GM21723 (cell line): ENCODE measurements around the gene CIART.
"Not testable (repeated sequence)": the region's sequence is repeated elsewhere in the genome, so short reads cannot be mapped to it uniquely, and the experiment has no call there.

ENCODE experiments used
- ATAC-seq: cut with Tn5 transposase; IDR thresholded peaks from one replicate; pipeline ENCODE4 v1.9.1; 2021; ENCODE audit warnings: mild to moderate bottlenecking, moderate library complexity; ENCODE audit not compliant: unreplicated experiment

Gene CIART

GRCh38 chr1:150281758-150282557, at the start of gene CIART:
Gene CIART (plus strand): TSS chr1:150282554. CDS start chr1:150283268, 714 bp downstream.
- ATAC-seq: peak; percentile 72

GRCh38 chr1:150232921-150233320, 49.4 kb upstream of the CIART start:
- ATAC-seq: not testable (repeated sequence)

GRCh38 chr1:150233359-150234308, 48.7 kb upstream of the CIART start:
- no peak for ATAC-seq

GRCh38 chr1:150234309-150234565, 48.1 kb upstream of the CIART start:
- ATAC-seq: no peak

- ATAC-seq: peak; percentile 65
Measured at GRCh38 chr1:150234566-150235293, 47.6 kb upstream of the CIART start.

- no peak for ATAC-seq
Measured at GRCh38 chr1:150235294-150235851, 47.0 kb upstream of the CIART start.

- ATAC-seq: peak; percentile 81
Measured at GRCh38 chr1:150235852-150236613, 46.3 kb upstream of the CIART start, which contains the start of gene ANP32E. Gene ANP32E (minus strand): TSS chr1:150236112. CDS start chr1:150235786, 326 bp downstream.

- no peak for ATAC-seq
Measured at GRCh38 chr1:150236614-150237100, 45.7 kb upstream of the CIART start.

GRCh38 chr1:150237176-150237575, 45.2 kb upstream of the CIART start:
- not testable (repeated sequence) for ATAC-seq

GRCh38 chr1:150237746-150238145, 44.6 kb upstream of the CIART start:
- no peak for ATAC-seq

GRCh38 chr1:150243003-150243402, 39.4 kb upstream of the CIART start:
- no peak for ATAC-seq

GRCh38 chr1:150249936-150250335, 32.4 kb upstream of the CIART start:
- ATAC-seq: no peak

GRCh38 chr1:150256198-150256553, 26.2 kb upstream of the CIART start:
- no peak for ATAC-seq

- no peak for ATAC-seq
Measured at GRCh38 chr1:150256554-150257341, 25.6 kb upstream of the CIART start.

GRCh38 chr1:150257624-150258585, 24.4 kb upstream of the CIART start, which contains the start of gene CA14:
Gene CA14 (plus strand): TSS chr1:150257774. CDS start chr1:150258129, 355 bp downstream.
- ATAC-seq: no peak

- no peak for ATAC-seq
Measured at GRCh38 chr1:150259217-150259616, 23.1 kb upstream of the CIART start.

GRCh38 chr1:150259758-150260669, 22.3 kb upstream of the CIART start:
- no peak for ATAC-seq
